Hindlimb muscle (tissue), 1 donor: ENCODE data around the gene SRGAP2C. TPM values are rescaled to one million over a fixed set of nuclear protein-coding genes. Genes with fewer than 3 reads are reported as not detected.
"Not testable (repeated sequence)": the region's sequence is repeated elsewhere in the genome, so short reads cannot be mapped to it uniquely, and the experiment has no call there.

ENCODE experiments used
- DNase-seq: peaks from one replicate; pipeline ENCODE4 v3.0.0-alpha.2; 2013
- polyA plus RNA-seq: library from polyadenylated mRNA; unstranded; fragments of 120-200 nt; gene quantifications from one replicate; pipeline ENCODE4 v1.2.1, GENCODE V29; 2013; ENCODE audit not compliant: insufficient read length

The SRGAP2C gene
- polyA plus RNA-seq, 1 donor, result 35.3 TPM

DNA sequence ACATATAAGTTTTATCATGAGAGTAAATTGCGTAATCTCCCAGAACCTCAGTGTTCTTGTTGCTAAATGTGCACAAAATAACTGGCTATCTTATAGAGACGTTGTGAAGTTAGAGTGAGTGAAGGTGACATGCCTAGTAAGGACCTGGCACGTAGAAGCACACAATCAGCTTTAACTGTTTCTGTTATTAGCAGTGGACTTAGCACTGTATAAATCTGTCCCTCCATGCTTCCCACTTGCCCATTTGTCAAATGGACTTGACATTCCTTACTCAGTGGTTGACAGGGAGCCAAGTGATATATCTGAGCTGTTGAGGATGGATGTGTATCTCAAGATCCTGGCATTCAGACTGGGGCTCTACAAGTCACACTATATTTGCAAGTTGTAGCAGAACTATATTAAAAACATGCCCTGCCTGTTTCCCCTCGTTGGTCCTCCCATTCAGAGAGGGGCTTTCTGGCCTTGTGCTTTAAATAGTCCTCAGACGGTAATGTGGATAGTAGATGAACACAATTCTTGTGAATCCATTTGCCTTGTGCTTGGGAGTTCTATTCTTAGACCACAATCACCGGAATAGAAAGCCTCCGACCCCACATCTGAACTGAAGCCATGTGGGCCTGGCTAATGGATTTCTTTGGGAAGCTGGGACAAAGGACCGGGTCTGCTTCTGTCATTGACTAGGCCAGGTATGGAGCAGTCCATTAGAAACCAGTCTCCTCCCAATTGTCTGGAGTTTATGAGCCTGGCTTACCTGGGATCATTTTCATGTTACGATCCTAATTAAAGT lies 43.0 kb downstream of the SRGAP2C start:
- DNase-seq, result not testable (repeated sequence)

DNA sequence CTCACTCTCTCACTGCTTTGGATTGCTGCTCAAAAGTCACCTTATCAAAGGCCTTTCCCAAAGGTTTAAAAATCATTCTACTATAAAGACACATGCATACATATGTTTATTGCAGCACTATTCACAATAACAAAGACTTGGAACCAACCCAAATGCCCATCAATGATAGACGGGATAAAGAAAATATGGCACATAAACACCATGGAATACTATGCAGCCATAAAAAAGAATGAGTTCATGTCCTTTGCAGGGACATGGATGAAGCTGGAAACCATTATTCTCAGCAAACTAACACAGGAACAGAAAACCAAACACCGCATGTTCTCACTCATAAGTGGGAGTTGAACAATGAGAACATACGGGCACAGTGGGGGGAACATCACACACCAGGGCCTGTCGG lies 45.9 kb downstream of the SRGAP2C start:
- DNase-seq, result not testable (repeated sequence)

DNA sequence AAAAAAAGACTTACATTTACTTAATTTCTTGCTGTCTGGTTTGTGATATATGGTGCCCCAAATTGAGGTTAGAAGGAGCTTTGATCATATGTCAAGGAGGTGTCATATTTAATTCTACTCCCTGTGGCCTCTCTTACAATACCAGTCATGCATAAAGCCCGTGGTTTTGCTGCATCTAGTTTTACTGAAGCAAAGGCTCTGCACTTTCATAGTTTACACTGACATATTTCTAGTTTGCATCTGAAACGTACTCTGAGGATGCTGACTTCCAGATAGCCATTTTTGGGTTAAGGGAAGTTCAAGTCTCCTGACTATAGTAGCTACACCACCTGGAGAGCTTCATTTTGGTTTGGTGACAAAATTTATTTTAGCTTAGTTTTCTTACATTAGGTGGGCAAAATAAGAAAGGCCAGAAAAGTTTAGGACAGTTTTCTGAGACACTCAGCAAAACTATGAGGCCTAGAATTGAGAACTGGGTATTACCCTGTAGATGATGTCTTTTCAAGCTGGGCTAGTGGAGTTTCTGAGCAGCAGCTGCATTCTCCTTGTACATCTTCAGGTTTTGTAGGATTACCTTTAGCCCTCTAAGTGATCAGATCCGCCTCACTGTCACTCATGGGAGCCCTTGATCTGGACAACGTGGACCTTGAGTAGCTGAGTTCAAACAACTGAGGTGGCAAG lies 47.8 kb downstream of the SRGAP2C start:
- peak; percentile 2 for DNase-seq

DNA sequence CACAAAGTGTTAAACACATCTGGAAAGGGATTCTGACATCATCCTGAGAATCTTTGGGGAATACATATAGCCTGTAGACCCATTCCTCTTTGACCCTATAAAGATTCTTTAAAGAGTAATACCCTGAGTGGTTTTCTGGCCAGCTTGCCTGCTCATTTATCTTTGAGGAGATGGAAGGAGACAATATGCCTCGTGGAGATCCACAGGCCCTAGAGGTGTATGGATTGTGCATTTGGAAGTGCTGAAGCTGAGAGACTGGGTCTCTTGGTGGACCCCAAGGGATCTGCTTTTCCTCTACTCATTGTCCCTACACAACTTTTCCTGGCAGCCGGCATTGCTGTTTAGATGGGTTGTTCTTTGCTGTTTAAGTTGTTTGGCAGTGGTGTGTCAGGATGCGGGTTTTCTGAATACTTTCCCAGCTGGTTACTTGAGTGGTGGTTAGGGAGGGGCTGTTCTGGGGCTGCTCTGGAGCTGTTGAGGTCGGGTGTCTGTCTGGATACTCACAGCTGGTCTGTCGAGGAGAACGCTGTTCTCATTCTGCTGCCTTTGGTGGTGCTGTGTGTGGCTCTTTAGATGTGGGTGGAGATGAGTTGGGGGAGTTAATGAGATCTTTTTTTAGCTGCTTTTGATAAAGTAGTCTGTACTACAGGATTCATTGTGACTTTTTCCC lies 49.5 kb downstream of the SRGAP2C start:
- not testable (repeated sequence) for DNase-seq

DNA sequence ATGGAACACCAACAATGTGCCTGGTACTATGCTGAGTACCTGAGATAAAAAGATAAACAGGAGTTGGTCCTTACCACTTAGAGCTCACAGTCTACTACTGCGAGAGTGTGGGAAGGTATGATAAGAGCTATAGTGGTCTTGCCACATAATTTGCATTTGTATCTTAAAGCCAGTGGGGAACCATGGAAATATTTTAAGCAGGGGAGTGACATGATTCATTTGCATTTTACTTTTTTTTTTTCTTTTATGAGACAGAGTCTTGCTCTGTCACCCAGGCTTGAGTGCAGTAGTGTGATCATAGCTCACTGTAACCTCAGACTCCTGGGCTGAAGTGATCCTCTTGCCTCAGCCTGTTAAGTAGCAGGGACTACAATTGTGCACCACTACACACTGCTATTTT lies 53.6 kb downstream of the SRGAP2C start:
- not testable (repeated sequence) for DNase-seq

DNA sequence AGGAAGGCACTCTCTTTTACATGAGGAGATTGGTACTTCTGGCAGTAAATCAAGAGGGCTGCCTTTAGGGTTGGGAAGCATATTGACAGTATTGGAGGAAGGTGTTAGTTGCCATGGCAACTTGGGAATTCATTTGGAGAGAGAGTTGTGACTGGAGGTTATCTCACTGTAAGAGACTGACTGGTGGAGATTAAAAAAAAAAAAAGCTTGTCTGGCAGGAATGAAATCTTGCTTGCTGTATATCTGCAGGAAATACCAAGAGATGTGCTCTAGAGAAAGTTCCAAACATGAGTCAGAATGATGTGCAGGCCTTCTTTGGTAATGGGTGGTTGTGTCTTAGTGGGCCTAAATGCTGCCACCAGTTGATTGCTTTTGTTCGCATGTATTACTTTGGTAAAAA lies 59.1 kb downstream of the SRGAP2C start:
- DNase-seq, result not testable (repeated sequence)

DNA sequence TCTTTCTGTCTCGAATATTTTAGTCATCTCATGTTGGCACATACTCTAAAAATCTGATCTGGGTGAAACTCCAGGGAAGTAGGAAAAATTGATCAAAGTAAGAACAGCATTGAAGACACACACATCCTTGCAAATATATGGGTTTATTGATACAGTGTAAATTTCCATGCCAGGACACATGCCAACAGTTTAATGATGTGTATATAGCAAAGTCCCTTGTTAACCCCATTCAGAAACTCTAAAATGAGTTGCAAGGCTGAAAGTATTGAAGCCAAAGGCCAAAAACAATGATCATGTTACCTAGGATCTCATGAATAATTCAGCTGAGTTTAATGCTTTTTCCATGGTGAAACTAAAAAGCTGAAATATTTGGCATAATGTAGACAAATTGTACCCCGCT lies 61.6 kb downstream of the SRGAP2C start:
- not testable (repeated sequence) for DNase-seq

DNA sequence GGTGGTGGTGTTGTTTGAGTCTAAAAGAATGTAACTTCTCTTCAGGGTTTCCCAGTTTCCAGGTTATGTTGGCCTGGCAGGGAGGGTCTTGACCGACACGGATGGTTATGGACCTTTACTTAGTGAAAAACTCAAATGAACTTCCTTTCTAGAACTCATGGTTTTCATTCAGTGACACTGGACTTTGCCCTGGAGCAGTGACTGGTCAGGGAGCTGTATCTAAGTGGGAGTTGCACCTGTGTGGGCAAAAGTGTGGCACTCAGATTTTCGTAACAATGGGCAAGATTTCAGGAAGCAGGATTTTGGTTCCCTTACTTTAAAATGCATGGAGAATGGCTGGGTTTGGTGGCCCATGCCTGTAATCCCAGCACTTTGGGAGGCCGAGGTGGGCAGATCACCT lies 67.9 kb downstream of the SRGAP2C start:
- DNase-seq, result not testable (repeated sequence)

DNA sequence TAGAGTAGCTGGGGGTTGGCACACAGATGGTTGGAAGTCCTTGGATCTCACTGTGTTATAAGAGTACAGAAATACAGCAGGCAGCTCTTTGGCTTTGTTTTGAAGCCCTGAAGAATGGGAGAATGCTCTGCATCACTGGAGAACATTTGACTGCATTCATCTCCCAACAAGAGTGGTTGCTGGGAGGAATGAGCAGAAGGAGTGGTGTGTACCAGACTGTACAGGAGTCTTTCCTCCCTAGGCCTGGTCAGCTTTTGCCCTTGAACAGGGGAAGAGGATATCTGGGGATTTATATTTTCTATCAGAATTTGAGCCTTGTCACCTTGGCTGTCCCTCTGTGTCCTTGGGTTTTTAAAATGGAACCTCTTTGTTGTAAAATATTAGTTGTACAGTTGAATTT lies 69.8 kb downstream of the SRGAP2C start:
- not testable (repeated sequence) for DNase-seq

DNA sequence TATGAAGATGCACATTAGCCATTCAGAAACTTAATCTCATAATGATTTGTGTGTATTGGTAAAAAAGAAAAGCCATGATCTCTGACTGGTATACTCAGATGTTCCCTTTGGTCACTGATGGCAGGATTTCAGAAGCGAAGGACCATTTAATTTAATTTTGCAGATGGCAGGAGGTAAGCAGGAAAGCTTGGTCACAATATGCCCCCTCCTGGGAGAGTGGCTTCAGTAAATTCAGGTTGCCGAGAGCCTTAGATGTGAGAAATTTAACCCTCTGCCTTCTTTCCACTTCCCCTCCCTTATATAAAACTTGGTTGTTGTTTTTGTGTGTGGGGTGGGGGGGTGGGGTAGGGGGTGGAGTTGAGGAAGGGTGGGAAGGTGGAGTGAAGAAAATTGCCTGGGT lies 72.9 kb downstream of the SRGAP2C start:
- DNase-seq, result not testable (repeated sequence)

DNA sequence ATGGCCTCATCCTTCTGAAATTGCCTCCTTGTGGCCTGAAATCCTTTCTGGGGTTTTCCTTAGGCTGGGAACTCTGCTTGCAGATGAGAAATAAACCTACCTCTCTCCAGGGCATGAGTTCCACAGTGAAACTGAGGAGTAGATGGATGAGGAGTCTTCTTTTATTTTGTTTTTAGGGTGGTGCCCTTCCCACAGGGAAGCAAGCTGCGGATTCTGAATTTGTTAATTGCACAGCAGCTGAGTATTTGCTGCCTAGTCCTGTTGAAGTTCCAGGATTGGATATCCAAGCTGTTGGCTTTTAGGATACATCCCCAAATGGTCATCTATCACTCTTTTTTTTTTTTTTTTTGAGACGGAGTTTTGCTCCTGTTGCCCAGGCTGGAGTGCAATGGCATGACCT lies 73.4 kb downstream of the SRGAP2C start:
- DNase-seq, result not testable (repeated sequence)

DNA sequence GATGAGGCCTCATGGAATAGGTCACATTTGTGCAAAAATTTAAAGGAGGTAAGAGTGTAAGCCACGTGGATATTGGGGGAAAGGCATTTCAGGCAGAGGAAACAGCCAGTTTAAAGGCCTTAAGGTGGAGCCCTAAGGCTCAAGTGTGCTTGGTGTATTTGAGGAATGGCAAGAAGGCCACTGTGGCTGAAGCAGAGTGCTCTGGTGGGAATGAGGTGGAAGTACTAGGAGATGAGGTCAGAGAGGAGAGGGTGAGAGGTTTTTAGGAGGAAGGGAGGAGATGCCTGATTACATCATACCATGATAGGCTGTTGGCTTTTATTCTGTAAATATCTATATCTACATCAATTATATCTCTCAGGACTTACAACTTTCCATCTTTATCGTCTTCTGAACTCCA lies 75.4 kb downstream of the SRGAP2C start:
- DNase-seq, result not testable (repeated sequence)

DNA sequence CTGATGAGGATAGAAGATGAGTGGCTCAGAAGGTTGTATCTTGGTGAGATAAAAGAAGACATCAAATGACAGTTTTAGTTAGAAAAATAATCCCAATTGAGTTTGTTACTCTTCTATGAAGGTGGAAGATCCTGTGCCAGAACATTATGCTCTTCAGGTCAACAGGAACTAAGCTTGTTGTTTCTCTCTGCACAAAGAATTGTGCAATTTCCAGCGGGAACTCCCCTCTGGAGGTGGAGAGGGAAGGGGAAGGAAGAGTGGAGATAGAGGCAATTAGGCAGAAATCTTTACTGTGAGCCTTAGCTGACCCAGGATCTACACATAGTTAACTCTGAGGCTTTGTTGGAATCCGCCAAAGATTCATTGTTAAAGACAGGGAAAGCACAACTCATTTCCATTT lies 77.4 kb downstream of the SRGAP2C start:
- DNase-seq, result not testable (repeated sequence)

DNA sequence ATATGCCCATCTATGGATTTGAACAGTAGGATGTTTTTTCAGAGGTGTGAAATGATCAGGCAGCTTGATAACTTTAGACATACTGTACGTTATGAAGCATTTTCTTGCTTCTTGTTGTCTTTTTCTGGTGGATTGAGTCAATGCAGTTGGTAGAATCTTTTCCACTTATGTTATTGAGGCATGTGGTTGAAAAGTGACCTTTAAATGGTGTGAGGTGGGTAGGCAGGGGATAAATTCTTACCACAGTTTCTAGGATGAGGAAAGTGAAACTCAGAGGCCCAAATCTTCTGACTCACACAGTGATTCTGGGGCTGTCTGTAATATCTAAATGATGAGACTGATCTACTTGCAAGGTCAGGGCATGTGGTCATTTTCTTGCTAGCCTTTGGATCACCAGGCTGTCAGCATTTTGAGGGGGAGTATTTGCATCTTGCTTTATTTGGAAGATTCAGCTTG lies 79.0 kb downstream of the SRGAP2C start:
- DNase-seq, result not testable (repeated sequence)

DNA sequence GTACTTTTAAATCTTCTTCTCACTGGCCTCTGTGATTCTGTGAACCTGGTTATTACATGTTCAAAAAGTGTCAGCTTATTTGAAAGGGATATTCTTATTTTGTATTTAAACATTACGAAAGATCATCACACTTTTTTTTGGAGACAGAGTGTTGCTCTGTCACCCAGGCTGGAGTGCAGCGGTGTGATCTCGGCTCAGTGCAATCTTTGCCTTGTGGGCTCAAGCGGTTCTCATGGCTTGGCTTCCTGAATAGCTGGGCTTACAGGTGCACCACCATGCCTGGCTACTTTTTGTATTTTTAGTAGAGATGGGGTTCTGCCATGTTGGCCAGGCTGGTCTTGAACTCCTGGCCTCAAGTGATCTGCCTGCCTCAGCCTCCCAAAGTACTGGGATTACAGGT lies 82.3 kb downstream of the SRGAP2C start:
- not testable (repeated sequence) for DNase-seq

DNA sequence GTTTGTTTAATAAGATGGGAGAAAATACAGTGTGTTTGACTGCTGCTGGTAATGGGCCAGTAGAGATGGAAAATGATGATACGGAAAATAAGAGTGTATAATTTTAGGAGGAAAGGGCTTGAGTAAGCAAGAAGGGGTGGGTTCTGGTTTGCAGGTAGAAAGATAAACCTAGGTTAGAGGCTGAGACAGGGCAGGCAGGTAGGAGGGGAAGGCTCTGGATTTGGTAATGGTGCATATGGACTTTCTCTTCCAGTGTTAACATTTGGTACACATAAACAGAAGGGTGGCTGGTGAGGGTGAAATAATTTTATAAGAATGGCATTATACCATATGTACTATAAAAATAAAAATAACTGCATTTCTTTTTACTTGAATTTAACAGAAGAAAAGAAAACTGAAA lies 84.5 kb downstream of the SRGAP2C start:
- DNase-seq, result not testable (repeated sequence)

DNA sequence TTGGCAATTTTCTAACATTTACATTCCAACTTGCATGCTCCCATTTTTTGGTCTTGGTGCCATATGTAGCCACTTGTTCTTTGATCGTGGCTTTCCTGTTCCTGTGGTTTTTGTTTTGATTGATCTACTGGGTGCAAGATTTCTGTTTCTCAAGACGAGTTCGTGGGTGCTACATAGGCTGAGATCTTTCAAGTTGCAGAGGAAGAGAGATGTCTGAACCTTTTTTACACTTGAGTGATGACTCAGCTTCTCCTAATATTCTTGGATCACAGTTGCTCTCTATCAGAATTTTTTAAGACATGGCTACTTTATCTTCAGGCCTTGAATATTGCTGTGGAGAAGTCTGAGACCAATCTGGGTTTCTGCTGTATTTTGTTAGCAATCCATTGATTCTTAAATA lies 85.2 kb downstream of the SRGAP2C start:
- DNase-seq, result not testable (repeated sequence)

DNA sequence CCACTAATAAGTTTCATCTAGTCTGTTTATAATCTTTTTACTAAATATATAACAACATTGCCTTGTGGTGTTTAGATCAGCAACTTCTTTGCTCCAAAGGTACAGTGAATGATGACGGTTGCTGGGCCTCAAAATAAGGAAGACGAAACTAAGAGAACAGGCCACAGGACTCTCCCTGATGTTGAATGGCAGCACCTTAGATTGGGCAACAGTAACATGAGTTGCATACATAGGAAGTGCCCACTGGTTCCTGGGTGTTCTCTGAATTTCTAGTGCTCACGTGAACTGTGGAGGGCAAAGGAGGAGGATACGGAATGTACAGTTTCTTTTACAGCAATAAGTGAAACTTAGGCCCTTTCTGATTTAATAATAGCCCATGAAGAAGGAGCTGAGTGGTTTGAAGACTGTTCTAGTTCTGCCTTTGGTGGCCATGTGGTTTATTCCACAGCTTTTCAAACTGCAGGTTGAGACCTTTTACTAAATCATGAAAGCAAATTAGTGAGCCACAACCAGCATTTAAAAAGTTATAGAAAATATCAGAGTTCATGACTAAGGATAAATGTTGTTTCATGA lies 86.5 kb downstream of the SRGAP2C start:
- DNase-seq, result not testable (repeated sequence)

DNA sequence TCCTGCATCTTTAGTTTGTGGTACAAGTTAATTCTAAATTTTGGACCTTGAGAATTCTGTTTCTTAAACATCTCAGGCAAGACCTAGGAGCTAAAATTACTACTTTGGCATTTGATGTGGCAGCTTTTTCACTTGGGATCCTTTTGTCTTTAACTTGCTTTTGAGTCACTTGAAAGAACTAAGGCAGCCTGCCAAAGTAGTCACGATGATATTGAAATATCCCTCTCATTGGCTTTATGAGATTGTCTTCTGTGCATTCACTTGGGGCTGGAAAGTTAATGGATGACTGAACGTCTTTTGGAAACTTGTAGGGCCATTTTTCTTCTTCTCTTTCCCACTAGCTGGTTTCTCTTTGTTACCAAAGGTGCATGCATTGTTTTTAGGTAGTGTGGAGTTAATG lies 90.7 kb downstream of the SRGAP2C start:
- not testable (repeated sequence) for DNase-seq

DNA sequence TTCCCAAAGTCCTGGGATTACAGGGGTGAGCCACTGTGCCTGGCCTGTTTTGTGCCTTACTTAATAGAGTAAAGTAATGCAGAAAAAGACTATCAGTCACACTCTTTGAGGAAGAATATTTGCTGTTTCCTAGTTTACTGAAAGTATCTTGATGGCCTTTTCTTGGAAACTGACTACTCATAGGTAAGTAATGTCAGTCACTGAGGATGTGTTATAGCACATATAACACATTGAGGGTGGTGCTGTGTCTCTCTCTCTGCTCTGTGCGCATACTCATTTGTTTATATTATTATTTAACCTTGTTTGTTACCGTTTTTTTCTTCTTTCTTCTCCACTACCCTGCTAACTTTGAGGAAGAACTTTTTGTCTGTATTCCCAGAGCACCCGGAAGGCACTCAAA lies 93.4 kb downstream of the SRGAP2C start:
- not testable (repeated sequence) for DNase-seq

DNA sequence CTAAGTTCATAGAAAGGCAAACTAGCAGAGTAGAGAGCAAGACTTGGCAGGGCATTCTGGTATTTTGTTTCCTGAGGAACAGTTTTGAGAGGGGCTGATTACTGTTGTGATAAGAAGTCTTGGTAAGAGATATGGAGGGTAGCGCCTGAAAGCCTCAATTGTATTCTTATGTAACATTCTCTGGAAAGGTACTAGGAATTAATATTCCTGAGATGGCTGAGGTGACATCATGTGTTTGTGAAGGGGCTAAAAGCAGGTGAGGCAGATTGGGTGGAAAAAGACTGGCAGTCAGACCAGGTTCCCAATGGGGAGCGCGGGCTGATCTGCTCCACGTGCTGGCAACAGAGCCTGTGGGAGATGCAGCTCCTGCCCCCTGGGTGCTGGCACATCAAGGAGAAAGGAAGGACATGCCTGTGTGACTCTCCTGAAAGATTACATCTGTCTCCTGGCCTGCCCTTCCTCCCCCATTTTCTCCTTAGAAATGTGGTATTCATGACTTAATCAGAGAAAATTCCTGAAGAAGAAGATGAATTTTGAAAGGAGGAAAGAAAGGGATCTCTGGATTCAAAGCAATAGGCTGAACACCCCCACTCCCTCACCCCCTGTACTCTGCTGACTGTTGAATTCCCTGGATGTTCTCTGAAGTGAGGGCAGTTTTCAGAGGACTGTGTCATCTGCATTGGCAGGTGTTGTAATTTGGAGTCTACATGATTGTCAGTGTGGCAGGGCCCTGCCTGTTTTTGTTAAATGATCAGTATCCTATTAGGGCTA lies 94.2 kb downstream of the SRGAP2C start:
- DNase-seq, result not testable (repeated sequence)

DNA sequence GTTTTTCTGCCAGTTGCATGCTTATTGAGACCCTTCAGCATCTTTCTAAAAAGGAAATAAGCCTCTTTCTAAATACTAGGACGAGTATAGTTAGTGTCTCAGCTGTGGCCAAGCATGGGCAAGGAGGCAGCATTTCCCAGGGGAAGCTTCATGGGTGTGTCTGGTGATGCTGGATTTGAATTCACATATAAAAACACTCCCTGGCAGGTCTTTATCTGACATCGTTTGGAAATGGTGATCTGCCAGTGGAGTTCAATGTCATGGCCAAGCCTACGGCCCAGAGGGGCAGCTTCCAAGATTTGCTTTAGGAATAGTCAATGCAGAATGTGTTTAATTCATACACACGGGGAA lies 94.7 kb downstream of the SRGAP2C start:
- DNase-seq, result not testable (repeated sequence)
